Pancreas (tissue), 10 donors: ENCODE data around the gene MEOX1. TPM values are rescaled to one million over a fixed set of nuclear protein-coding genes. Genes with fewer than 3 reads are reported as not detected.
A peak's percentile ranks its signal among the peaks of the same experiment; 100 is the strongest.

ENCODE experiments used
- ATAC-seq, 4 donors: fragments of 200-7000 bp; cut with Tn5 transposase; one replicate each; pipeline versions ENCODE4 v1.8.0 to v1.9.1; 2020; ENCODE audit warnings: mild to moderate bottlenecking in 4 of 4, moderate library complexity in 4 of 4
- DNase-seq, 6 donors: peaks; one replicate each; pipeline ENCODE4 v3.0.0-alpha.2; 2020
- FAIRE-seq: peaks from 2 replicates; lab custom pipeline; 2012; peaks lifted over from hg19 to GRCh38; lab: Jason Lieb, UNC
- H3K27ac ChIP-seq, 4 donors: fragments of 200-600 bp; sonication (generic); 1 replicate in 3 of 4; 2 replicates in 1 of 4; pipeline versions ENCODE4 v1.5.0 to v1.8.0; 2020
- H3K27me3 ChIP-seq, 4 donors: fragments of 200-600 bp; one replicate each; pipeline ENCODE4 v1.8.0; 2021
- H3K36me3 ChIP-seq, 3 donors: fragments of 200-600 bp; sonication (generic) in 1 of 3; one replicate each; pipeline versions ENCODE4 v1.5.0 to v1.8.0; 2020 to 2021
- H3K4me1 ChIP-seq, 3 donors: fragments of 200-600 bp; one replicate each; pipeline ENCODE4 v1.8.0; 2021
- H3K4me3 ChIP-seq, 4 donors: fragments of 200-600 bp; sonication (generic) in 2 of 4; one replicate each; pipeline versions ENCODE4 v1.5.0 to v1.8.0; 2020 to 2021
- H3K9me3 ChIP-seq, 4 donors: fragments of 200-600 bp; one replicate each; pipeline ENCODE4 v1.8.0; 2021
- WGBS, 2 donors: extraction: QIAGEN DNeasy Blood & Tissue Kit; methylation state at CpG; one replicate each; pipeline ENCODE4 v1.1.7; 2013; 5-methylcytosine and 5-hydroxymethylcytosine counted together
- intact Hi-C, 3 donors: fragments of 100-400 bp; cut with DNase I; formaldehyde crosslinking; loops; one replicate each; pipeline versions ENCODE4 v1.11.1 to v1.14.2; 2022
- polyA plus RNA-seq, 2 donors: library from polyadenylated mRNA; stranded (reverse); fragments of 200-250 nt; gene quantifications; one replicate each; pipeline ENCODE4 v1.2.3, GENCODE V29; 2013
- total RNA-seq, 6 donors: library from RNA; stranded (reverse); fragmentation: NEBNext Ultra II Directional in 4 of 6; extraction: Animal tissue kit (Norgen Biotek cat#: 25700) in 4 of 6; gene quantifications; one replicate each; pipeline versions ENCODE4 v1.2.1 to v1.2.4, GENCODE V29; 2021 to 2023
- TF ChIP-seq, protein P1 (sequence below), 4 donors: fragments of 200-600 bp; sonication (generic) in 3 of 4; IDR thresholded peaks; one replicate each; pipeline versions ENCODE4 v1.5.0 to v1.8.0; 2021; ENCODE audit warnings: antibody characterized with exemption in 4 of 4
- donor health status: healthy with polysubstance abuse.
- donor health status: DM: no; HTN: no; CAD: no; lungs with moderate emphysema.
- donor health status: DM: no; HTN: no; CAD: no.
- donor health status: control.
- donor health status: control.
- donor health status: Bipolar disorder and iron deficiency.
- donor health status: DM: yes; HTN: yes; CAD: no.
- donor health status: DM: no; HTN: no; CAD: no.
- donor health status: DM: no; HTN: no; CAD: no.
- donor health status: DM: yes; HTN: yes; CAD: no.

The MEOX1 gene
- total and polyA plus RNA-seq, 8 donors = 0.28 to 4.3 (median 1.1) TPM

DNA sequence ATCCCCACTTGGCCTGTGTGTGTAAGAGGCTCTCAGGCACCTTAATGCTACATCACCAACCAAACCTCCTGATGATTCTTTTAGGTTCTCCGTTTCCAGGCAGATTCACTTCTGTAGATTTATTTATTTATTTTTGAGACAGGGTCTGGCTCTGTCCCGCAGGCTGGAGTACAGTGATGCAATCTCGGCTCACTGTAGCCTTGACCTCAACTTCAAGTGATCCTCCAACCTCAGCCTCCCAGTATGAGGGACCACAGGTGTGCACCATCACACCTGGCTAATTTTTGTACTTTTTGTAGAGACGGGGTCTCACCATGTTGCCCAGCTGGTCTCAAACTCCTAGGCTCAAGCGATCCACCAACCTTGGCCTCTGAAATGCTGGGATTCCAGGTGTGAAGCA is 12.7 kb upstream of the MEOX1 start:
- 67 to 76% methylated on average over 5 of the region's 5 CpGs for WGBS, 2 donors
- no peak overlapping the region for H3K4me3 ChIP-seq
- peaks cover 0 to 9% (median 0%) of the 10 kb centered on the region in 3 donors for H3K4me1 ChIP-seq
- intact Hi-C loops = no loop called here
- DNase-seq (no peak), FAIRE-seq (no peak), ATAC-seq (no peak)
- H3K36me3 ChIP-seq = no peaks in the 10 kb centered on the region
- no peaks in the 10 kb centered on the region for H3K27me3 ChIP-seq
- no peaks in the 10 kb centered on the region for H3K9me3 ChIP-seq
- TF ChIP-seq, protein P1, sequence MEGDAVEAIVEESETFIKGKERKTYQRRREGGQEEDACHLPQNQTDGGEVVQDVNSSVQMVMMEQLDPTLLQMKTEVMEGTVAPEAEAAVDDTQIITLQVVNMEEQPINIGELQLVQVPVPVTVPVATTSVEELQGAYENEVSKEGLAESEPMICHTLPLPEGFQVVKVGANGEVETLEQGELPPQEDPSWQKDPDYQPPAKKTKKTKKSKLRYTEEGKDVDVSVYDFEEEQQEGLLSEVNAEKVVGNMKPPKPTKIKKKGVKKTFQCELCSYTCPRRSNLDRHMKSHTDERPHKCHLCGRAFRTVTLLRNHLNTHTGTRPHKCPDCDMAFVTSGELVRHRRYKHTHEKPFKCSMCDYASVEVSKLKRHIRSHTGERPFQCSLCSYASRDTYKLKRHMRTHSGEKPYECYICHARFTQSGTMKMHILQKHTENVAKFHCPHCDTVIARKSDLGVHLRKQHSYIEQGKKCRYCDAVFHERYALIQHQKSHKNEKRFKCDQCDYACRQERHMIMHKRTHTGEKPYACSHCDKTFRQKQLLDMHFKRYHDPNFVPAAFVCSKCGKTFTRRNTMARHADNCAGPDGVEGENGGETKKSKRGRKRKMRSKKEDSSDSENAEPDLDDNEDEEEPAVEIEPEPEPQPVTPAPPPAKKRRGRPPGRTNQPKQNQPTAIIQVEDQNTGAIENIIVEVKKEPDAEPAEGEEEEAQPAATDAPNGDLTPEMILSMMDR (IDR thresholded peaks at IDR 0.05) = no peak
- no peak overlapping the region for H3K27ac ChIP-seq

DNA sequence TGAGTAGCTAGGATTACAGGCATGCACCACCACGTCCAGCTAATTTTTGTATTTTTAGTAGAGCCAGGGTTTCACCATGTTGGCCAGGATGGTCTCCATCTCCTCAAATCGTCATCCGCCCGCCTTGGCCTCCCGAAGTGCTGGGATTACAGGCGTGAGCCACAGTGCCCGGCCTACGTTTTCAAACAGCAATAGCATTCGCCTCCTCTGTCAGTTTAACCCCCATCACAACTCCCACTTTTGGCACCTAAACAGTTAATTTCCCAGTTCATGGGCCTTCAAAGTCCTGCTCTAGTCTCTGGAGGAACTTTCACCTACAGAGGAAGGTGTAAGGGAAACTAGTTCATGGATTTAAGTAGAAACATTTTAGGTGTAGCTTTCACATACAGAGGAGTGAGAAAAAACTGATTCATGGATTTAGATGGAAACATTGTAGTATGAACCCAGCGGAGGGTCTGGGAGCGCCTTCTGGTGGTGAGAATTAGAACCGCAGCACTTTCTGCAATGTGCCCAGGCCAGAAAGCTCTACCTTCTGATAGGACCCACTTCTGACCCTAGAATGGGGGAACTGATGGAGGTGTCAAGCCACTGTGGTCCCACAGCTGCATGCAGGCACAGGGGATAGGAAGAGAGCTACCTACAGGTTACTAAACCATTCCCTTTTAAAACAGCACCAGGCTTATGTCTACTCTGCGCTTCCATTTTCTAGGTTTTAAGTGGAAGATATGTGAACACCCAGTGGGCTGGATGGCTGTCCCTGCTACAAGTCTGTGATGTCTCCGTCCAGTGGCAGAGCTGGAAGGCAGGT is 12.0 kb upstream of the MEOX1 start:
- FAIRE-seq = no peak

GRCh38 chr17:43671755-43672519 is 10.2 kb upstream of the MEOX1 start:
- WGBS, 2 donors = 76 to 90% methylated on average over 3 of the region's 3 CpGs
- H3K9me3 ChIP-seq = no peaks in the 10 kb centered on the region
- H3K4me1 ChIP-seq = peaks cover 0 to 9% (median 0%) of the 10 kb centered on the region in 3 donors
- TF ChIP-seq, protein P1 (IDR thresholded peaks at IDR 0.05) = no peak
- H3K27me3 ChIP-seq = no peaks in the 10 kb centered on the region
- ATAC-seq (no peak), DNase-seq (no peak), FAIRE-seq (no peak)
- H3K4me3 ChIP-seq = no peak overlapping the region
- intact Hi-C loops = no loop called here
- no peaks in the 10 kb centered on the region for H3K36me3 ChIP-seq
- no peak overlapping the region for H3K27ac ChIP-seq

More for the DNA sequence above, 12.0 kb upstream of the MEOX1 start:
- Histone ChIP-seq H3K4me3 (no peak overlapping the region), H3K36me3 (no peaks in the 10 kb centered on the region), H3K27me3 (no peaks in the 10 kb centered on the region), H3K9me3 (no peaks in the 10 kb centered on the region), H3K4me1 (peaks cover 0 to 9% (median 0%) of the 10 kb centered on the region in 3 donors), H3K27ac (no peak overlapping the region)
- intact Hi-C loops = no loop called here
- DNase-seq (peak in 4 of 6 donors; percentile 41 to 87 (median 76)), ATAC-seq (peak; percentile 69 to 85 (median 78))
- TF ChIP-seq, protein P1 (IDR thresholded peaks at IDR 0.05) = peak; percentile 75 to 91 (median 86)
- 33 to 41% methylated on average over 14 of the region's 14 CpGs for WGBS, 2 donors

- DNase-seq = peak in 1 of 6 donors; percentile 23
Measured at GRCh38 chr17:43671031-43671692, 9.4 kb upstream of the MEOX1 start.

More at GRCh38 chr17:43671031-43671692, 9.4 kb upstream of the MEOX1 start:
- no peak overlapping the region for H3K27ac ChIP-seq
- TF ChIP-seq, protein P1 (IDR thresholded peaks at IDR 0.05) = no peak
- peaks cover 0 to 9% (median 0%) of the 10 kb centered on the region in 3 donors for H3K4me1 ChIP-seq
- ATAC-seq (peak in 1 of 4 donors; percentile 44), FAIRE-seq (no peak)
- H3K9me3 ChIP-seq = no peaks in the 10 kb centered on the region
- H3K4me3 ChIP-seq = no peak overlapping the region
- intact Hi-C loops = no loop called here
- 51 to 58% methylated on average over 6 of the region's 6 CpGs for whole genome bisulfite sequencing, 2 donors
- H3K27me3 ChIP-seq = no peaks in the 10 kb centered on the region
- no peaks in the 10 kb centered on the region for H3K36me3 ChIP-seq
